Left ventricle myocardium inferior (tissue), 1 donor: ENCODE data around the gene IGFBP7. TPM values are rescaled to one million over a fixed set of nuclear protein-coding genes. Genes with fewer than 3 reads are reported as not detected.
A peak's percentile ranks its signal among the peaks of the same experiment; 100 is the strongest.

Experiments used
- DNase-seq: peaks from one replicate; pipeline ENCODE4 v3.0.0-alpha.2; 2020
- H3K27ac ChIP-seq: fragments of 200-600 bp; replicated peaks from 2 replicates; pipeline ENCODE4 v1.8.0; 2021
- H3K27me3 ChIP-seq: fragments of 200-600 bp; 2 replicates; pipeline ENCODE4 v1.8.0; 2021; ENCODE audit warnings: low read depth
- H3K36me3 ChIP-seq: fragments of 200-600 bp; 2 replicates; pipeline ENCODE4 v1.8.0; 2021
- H3K4me1 ChIP-seq: fragments of 200-600 bp; 2 replicates; pipeline ENCODE4 v1.8.0; 2021
- H3K4me3 ChIP-seq: fragments of 200-600 bp; 2 replicates; pipeline ENCODE4 v1.8.0; 2021; ENCODE audit warnings: mild to moderate bottlenecking, moderate library complexity
- H3K9me3 ChIP-seq: fragments of 200-600 bp; replicated peaks from 2 replicates; pipeline ENCODE4 v1.8.0; 2021
- intact Hi-C: fragments of 100-400 bp; cut with micrococcal nuclease; formaldehyde crosslinking; loops from one replicate; pipeline ENCODE4 v1.11.0; 2022
- total RNA-seq: library from RNA; stranded (reverse); fragmentation: NEBNext Ultra II Directional; extraction: Animal tissue kit (Norgen Biotek cat#: 25700); gene quantifications from one replicate; pipeline ENCODE4 v1.2.1, GENCODE V29; 2021
- TF ChIP-seq, protein P1 (sequence below): fragments of 200-600 bp; IDR thresholded peaks from 2 replicates; pipeline ENCODE4 v1.8.0; 2021; ENCODE audit warnings: antibody characterized with exemption, mild to moderate bottlenecking, borderline replicate concordance
- donor health status: DM: no; HTN: yes; CAD: no; lungs with severe emphysema.

Gene IGFBP7
- total RNA-seq, 1 donor from 2014 or later, result 698 TPM

DNA sequence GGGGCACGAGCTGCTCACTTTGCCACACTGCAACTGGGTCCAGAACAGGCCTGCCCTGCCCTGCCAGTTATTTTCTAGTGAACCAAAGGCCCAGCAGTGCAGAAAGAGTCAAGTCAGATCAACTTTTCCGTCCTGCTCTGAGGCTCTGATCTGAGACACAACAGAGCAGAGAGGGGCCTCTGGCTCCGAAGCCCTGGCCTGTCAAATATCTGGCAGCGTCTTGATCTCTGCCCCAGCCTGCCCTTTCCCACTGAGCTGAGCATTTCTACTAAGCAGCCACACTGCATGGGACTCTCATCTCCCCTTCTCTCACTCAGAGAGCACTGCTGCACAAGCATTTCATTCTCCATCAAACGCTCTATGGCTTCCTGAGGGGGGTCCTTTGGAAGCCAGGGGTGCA, 11.8 kb downstream of the IGFBP7 start:
- Histone ChIP-seq H3K27ac (peak overlapping the region; percentile 98), H3K4me1 (peaks cover 100% of the 10 kb centered on the region), H3K36me3 (no peaks in the 10 kb centered on the region), H3K9me3 (no peaks in the 10 kb centered on the region), H3K27me3 (no peaks in the 10 kb centered on the region), H3K4me3 (peak overlapping the region; percentile 12)
- intact Hi-C loops, result no loop called here
- no peak for DNase-seq
- TF ChIP-seq, protein P1, sequence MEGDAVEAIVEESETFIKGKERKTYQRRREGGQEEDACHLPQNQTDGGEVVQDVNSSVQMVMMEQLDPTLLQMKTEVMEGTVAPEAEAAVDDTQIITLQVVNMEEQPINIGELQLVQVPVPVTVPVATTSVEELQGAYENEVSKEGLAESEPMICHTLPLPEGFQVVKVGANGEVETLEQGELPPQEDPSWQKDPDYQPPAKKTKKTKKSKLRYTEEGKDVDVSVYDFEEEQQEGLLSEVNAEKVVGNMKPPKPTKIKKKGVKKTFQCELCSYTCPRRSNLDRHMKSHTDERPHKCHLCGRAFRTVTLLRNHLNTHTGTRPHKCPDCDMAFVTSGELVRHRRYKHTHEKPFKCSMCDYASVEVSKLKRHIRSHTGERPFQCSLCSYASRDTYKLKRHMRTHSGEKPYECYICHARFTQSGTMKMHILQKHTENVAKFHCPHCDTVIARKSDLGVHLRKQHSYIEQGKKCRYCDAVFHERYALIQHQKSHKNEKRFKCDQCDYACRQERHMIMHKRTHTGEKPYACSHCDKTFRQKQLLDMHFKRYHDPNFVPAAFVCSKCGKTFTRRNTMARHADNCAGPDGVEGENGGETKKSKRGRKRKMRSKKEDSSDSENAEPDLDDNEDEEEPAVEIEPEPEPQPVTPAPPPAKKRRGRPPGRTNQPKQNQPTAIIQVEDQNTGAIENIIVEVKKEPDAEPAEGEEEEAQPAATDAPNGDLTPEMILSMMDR, result no peak

DNA sequence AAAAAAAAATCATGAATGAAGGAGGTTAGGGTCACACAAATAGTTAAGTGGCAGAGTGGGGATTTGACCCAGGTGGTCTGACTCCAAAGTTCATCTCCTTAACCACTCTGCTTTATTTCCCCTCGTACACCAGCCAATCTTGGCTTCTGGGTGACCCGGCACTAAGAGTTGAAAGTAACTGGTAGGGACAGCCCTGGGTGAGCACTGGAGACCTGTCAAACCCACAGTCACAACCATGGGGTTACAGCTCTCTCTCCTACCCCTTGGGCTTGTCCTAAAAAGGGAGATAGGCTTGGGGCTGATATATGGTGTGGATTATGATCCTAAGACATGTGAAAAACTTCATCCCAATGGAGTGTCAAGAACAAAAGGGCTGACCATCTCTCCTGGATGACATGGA, 12.5 kb downstream of the IGFBP7 start:
- Histone ChIP-seq H3K36me3 (no peaks in the 10 kb centered on the region), H3K27ac (peak overlapping the region; percentile 98), H3K4me3 (peak overlapping the region; percentile 12), H3K4me1 (peaks cover 100% of the 10 kb centered on the region), H3K9me3 (no peaks in the 10 kb centered on the region), H3K27me3 (no peaks in the 10 kb centered on the region)
- no peak for DNase-seq
- TF ChIP-seq, protein P1, result no peak
- intact Hi-C loops, result no loop called here

DNA sequence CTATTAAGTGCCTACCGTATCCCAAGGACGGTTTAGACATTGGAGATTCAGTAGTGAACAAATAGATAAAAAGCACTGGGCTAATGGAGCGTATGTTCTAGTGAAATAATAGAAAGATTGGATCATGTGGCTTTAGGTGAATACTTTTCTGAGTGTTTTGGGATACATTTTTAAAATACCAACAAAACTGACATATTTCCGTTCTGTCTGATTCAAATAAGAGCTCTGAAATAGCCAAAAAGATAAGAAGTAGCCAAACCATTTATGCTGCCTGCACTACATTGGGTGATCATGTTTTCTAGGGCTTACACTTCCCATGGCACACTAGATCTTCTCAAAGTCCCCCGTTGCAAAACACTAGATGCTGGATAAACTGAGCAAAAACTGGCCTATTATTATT, 14.2 kb downstream of the IGFBP7 start:
- Histone ChIP-seq H3K36me3 (peaks cover 3% of the 10 kb centered on the region), H3K4me3 (no peak overlapping the region), H3K9me3 (no peaks in the 10 kb centered on the region), H3K27me3 (no peaks in the 10 kb centered on the region), H3K27ac (peak overlapping the region; percentile 98), H3K4me1 (peaks cover 100% of the 10 kb centered on the region)
- TF ChIP-seq, protein P1, result no peak
- DNase-seq, result no peak
- intact Hi-C loops, result no loop called here

DNA sequence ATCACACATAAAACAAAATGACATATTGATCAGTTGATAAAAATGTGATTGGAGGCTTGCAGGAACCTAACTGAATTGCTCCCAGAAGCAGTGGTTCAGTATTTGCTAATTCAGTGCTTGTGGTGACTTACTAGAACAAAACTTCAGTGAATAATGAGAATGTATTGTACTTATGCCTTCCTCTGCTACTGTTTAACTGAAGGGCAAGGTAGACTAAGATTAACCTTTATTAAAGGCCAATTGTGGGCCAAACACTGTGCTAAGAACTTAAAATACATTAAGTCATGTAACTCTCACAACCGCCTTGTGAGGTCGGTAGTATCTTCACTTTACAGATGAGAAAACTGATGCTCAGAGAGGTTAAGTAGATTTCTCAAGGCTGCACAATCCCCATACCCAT, 14.9 kb downstream of the IGFBP7 start:
- Histone ChIP-seq H3K27ac (peak overlapping the region; percentile 98), H3K4me3 (no peak overlapping the region), H3K9me3 (no peaks in the 10 kb centered on the region), H3K4me1 (peaks cover 100% of the 10 kb centered on the region), H3K27me3 (no peaks in the 10 kb centered on the region), H3K36me3 (peaks cover 10% of the 10 kb centered on the region)
- TF ChIP-seq, protein P1, result no peak
- DNase-seq, result no peak
- intact Hi-C loops, result no loop called here

DNA sequence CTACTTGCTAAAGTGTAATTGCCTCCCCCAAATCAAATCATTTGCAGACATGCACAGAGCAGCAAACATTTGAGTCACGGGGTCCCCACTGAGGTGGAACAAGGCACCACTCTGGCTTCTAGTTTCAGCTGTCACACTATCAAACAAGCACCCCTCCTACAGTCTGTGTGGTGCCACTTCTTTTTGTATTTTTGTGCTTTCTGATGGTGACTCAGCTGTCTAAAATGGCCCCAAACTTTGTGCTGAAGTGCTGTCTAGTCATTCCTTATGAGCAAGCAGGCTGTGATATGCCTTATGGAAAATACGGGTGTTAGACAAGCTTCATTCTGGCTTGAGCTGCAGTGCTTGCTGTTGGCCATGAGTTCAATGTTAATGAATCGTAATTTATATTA, 15.4 kb downstream of the IGFBP7 start:
- Histone ChIP-seq H3K4me1 (peaks cover 100% of the 10 kb centered on the region), H3K4me3 (no peak overlapping the region), H3K36me3 (peaks cover 10% of the 10 kb centered on the region), H3K9me3 (no peaks in the 10 kb centered on the region), H3K27me3 (no peaks in the 10 kb centered on the region), H3K27ac (peak overlapping the region; percentile 98)
- TF ChIP-seq, protein P1, result no peak
- intact Hi-C loops, result no loop called here
- DNase-seq, result no peak
